H9 (cell line): Measurements from ENCODE around the gene NAA35. TPM values are rescaled to one million over a fixed set of nuclear protein-coding genes. Genes with fewer than 3 reads are reported as not detected.
A peak's percentile ranks its signal among the peaks of the same experiment; 100 is the strongest.

Experiments
- DNase-seq: peaks from one replicate; pipeline ENCODE4 v3.0.0-alpha.2; 2017
- H2AFZ ChIP-seq: one replicate; pipeline ENCODE4 v1.6.1; 2013; ENCODE audit warnings: mild to moderate bottlenecking, low read length, control low read depth, moderate library complexity
- H2AK5ac ChIP-seq: 2 replicates; pipeline ENCODE4 v1.6.1; 2013; ENCODE audit warnings: low read length, control low read depth, mixed read lengths; ENCODE audit not compliant: insufficient read length
- H2BK120ac ChIP-seq: one replicate; pipeline ENCODE4 v1.6.1; 2013; ENCODE audit warnings: low read depth, mild to moderate bottlenecking, low read length, control low read depth, inconsistent platforms; ENCODE audit not compliant: poor library complexity, severe bottlenecking
- H2BK12ac ChIP-seq: 2 replicates; pipeline ENCODE4 v1.6.1; 2013; ENCODE audit warnings: low read length, control low read depth, mixed read lengths, low read depth; ENCODE audit not compliant: insufficient read length
- H2BK15ac ChIP-seq: 2 replicates; pipeline ENCODE4 v1.6.1; 2013; ENCODE audit warnings: low read depth, low read length, control low read depth
- H2BK20ac ChIP-seq: one replicate; pipeline ENCODE4 v1.6.1; 2013; ENCODE audit warnings: low read depth, mild to moderate bottlenecking, low read length, control low read depth, inconsistent platforms; ENCODE audit not compliant: poor library complexity, severe bottlenecking
- H2BK5ac ChIP-seq: 2 replicates; pipeline ENCODE4 v1.6.1; 2013; ENCODE audit warnings: low read length, control low read depth, mixed read lengths; ENCODE audit not compliant: insufficient read length
- H3K14ac ChIP-seq: 2 replicates; pipeline ENCODE4 v1.6.1; 2013; ENCODE audit warnings: low read length, control low read depth; ENCODE audit not compliant: insufficient read depth
- H3K18ac ChIP-seq: 2 replicates; pipeline ENCODE4 v1.6.1; 2013; ENCODE audit warnings: low read depth, mild to moderate bottlenecking, mixed read lengths, low read length, control low read depth; ENCODE audit not compliant: insufficient read length
- H3K23ac ChIP-seq: 2 replicates; pipeline ENCODE4 v1.6.1; 2013; ENCODE audit warnings: low read length, control low read depth, mixed read lengths, low read depth; ENCODE audit not compliant: insufficient read length
- H3K23me2 ChIP-seq: 2 replicates; pipeline ENCODE4 v1.6.1; 2013; ENCODE audit warnings: low read depth, mild to moderate bottlenecking, mixed read lengths, low read length, control low read depth; ENCODE audit not compliant: insufficient read length, poor library complexity, severe bottlenecking
- H3K27ac ChIP-seq: 2 replicates; pipeline ENCODE4 v1.5.1; 2013; ENCODE audit warnings: low read length, control low read depth, mixed read lengths, low read depth; ENCODE audit not compliant: insufficient read length
- H3K27me3 ChIP-seq: 2 replicates; pipeline ENCODE4 v1.6.1; 2013; ENCODE audit warnings: low read length, control low read depth, inconsistent platforms; ENCODE audit not compliant: insufficient read depth
- H3K4ac ChIP-seq: 2 replicates; pipeline ENCODE4 v1.6.1; 2013; ENCODE audit warnings: low read depth, mild to moderate bottlenecking, control low read depth, inconsistent platforms, low read length, moderate library complexity
- H3K4me1 ChIP-seq: 2 replicates; pipeline ENCODE4 v1.6.1; 2013; ENCODE audit warnings: low read length, control low read depth, inconsistent platforms; ENCODE audit not compliant: insufficient read depth
- H3K4me2 ChIP-seq: 2 replicates; pipeline ENCODE4 v1.6.1; 2013; ENCODE audit warnings: low read length, control low read depth, mixed read lengths; ENCODE audit not compliant: insufficient read length, insufficient read depth
- H3K56ac ChIP-seq: 2 replicates; pipeline ENCODE4 v1.6.1; 2013; ENCODE audit warnings: low read depth, mild to moderate bottlenecking, mixed read lengths, low read length, control low read depth; ENCODE audit not compliant: insufficient read length
- H3K79me1 ChIP-seq: 2 replicates; pipeline ENCODE4 v1.6.1; 2013; ENCODE audit warnings: low read depth, mild to moderate bottlenecking, moderate library complexity, low read length, control low read depth, inconsistent platforms; ENCODE audit not compliant: insufficient read depth, poor library complexity, severe bottlenecking
- H3K79me2 ChIP-seq: 2 replicates; pipeline ENCODE4 v1.6.1; 2013; ENCODE audit warnings: low read length, control low read depth, inconsistent platforms; ENCODE audit not compliant: insufficient read depth
- H3K9ac ChIP-seq: 2 replicates; pipeline ENCODE4 v1.6.1; 2013; ENCODE audit warnings: low read length, control low read depth, mixed read lengths; ENCODE audit not compliant: insufficient read length; ENCODE audit errors: extremely low read depth
- H3K9me3 ChIP-seq: one replicate; pipeline ENCODE4 v1.6.1; 2013; ENCODE audit warnings: low read depth, low read length, inconsistent platforms; ENCODE audit not compliant: control insufficient read depth
- H3T11ph ChIP-seq: one replicate; pipeline ENCODE4 v1.6.1; 2013; ENCODE audit warnings: mild to moderate bottlenecking, low read length, control low read depth, inconsistent platforms
- H4K20me1 ChIP-seq: one replicate; pipeline ENCODE4 v1.6.1; 2013; ENCODE audit not compliant: control insufficient read depth, insufficient read length, insufficient read depth
- H4K5ac ChIP-seq: 2 replicates; pipeline ENCODE4 v1.6.1; 2013; ENCODE audit warnings: low read depth, mild to moderate bottlenecking, mixed read lengths, low read length, control low read depth; ENCODE audit not compliant: insufficient read length
- H4K8ac ChIP-seq: replicated peaks from 2 replicates; pipeline ENCODE4 v1.6.1; 2013; ENCODE audit warnings: low read length, control low read depth, mixed read lengths, low read depth; ENCODE audit not compliant: insufficient read length
- H4K91ac ChIP-seq: 2 replicates; pipeline ENCODE4 v1.6.1; 2013; ENCODE audit warnings: low read depth, mild to moderate bottlenecking, moderate library complexity, mixed read lengths, low read length, control low read depth; ENCODE audit not compliant: insufficient read length
- H3K27ac Mint-ChIP-seq, 3 experiments: 2 replicates in 2 of 3; 3 replicates in 1 of 3; pipeline ENCODE4 v1.8.0; 2020 to 2021; ENCODE audit warnings: mixed read lengths in 3 of 3, mild to moderate bottlenecking in 1 of 3, moderate library complexity in 1 of 3
- H3K27me3 Mint-ChIP-seq: 2 replicates; pipeline ENCODE4 v1.8.0; 2021; ENCODE audit warnings: low read depth, mild to moderate bottlenecking, moderate library complexity, mixed read lengths
- H3K36me3 Mint-ChIP-seq, 3 experiments: 2 replicates in 2 of 3; 3 replicates in 1 of 3; pipeline ENCODE4 v1.8.0; 2020 to 2021; ENCODE audit warnings: low read depth in 3 of 3, mixed read lengths in 3 of 3; ENCODE audit not compliant: insufficient read depth in 1 of 3
- H3K4me1 Mint-ChIP-seq, 2 experiments: 2 replicates each; pipeline ENCODE4 v1.8.0; 2020; ENCODE audit warnings: mixed read lengths in 2 of 2
- H3K4me3 Mint-ChIP-seq, 2 experiments: 2 replicates in 1 of 2; 3 replicates in 1 of 2; pipeline ENCODE4 v1.8.0; 2020 to 2021; ENCODE audit warnings: mild to moderate bottlenecking in 2 of 2, mixed read lengths in 2 of 2, moderate library complexity in 1 of 2
- H3K9me3 Mint-ChIP-seq, 2 experiments: 2 replicates in 1 of 2; 3 replicates in 1 of 2; pipeline ENCODE4 v1.8.0; 2020; ENCODE audit warnings: mild to moderate bottlenecking in 2 of 2, mixed read lengths in 2 of 2, moderate library complexity in 1 of 2
- CTCF ChIP-seq: fragments of 200-600 bp; sonication (generic); conservative IDR thresholded peaks from 3 replicates; pipeline ENCODE4 v1.8.0; 2021; ENCODE audit warnings: antibody characterized with exemption, mild to moderate bottlenecking
- WGBS: extraction: QIAGEN DNeasy Blood & Tissue Kit; methylation state at CpG from one replicate; pipeline ENCODE4 v1.1.7; 2013; ENCODE audit warnings: missing lambda C conversion rate, low lambda C conversion rate, mixed read lengths; ENCODE audit not compliant: insufficient read length; ENCODE audit errors: extremely low coverage; 5-methylcytosine and 5-hydroxymethylcytosine counted together
- total RNA-seq: library from RNA; stranded (reverse); gene quantifications from 2 replicates; pipeline ENCODE4 v1.2.1, GENCODE V29; 2021

Gene NAA35
- total RNA-seq, 1 experiment from 2014 or later = 38.6 TPM

- Histone ChIP-seq H3K9me3 (no peaks in the 10 kb centered on the region), H2BK15ac (no peak overlapping the region), H3K4me2 (peak overlapping the region; percentile 67), H2AFZ (no peak overlapping the region), H3K23ac (no peak overlapping the region), H3K79me2 (peaks cover 13% of the 10 kb centered on the region), H3K23me2 (no peaks in the 10 kb centered on the region), H4K91ac (no peak overlapping the region), H3K27me3 (no peaks in the 10 kb centered on the region), H2AK5ac (no peak overlapping the region), H3K18ac (no peak overlapping the region), H3K14ac (no peak overlapping the region), H4K20me1 (no peaks in the 10 kb centered on the region), H2BK20ac (no peak overlapping the region), H3T11ph (no peak overlapping the region), H3K79me1 (peaks cover 3% of the 10 kb centered on the region), H3K4me1 (no peaks in the 10 kb centered on the region), H3K56ac (no peak overlapping the region), H2BK12ac (no peak overlapping the region), H4K5ac (no peak overlapping the region), H2BK120ac (no peak overlapping the region), H3K27ac (no peak overlapping the region), H2BK5ac (no peak overlapping the region), H3K9ac (peak overlapping the region; percentile 82), H3K4ac (no peak overlapping the region), H4K8ac (no peak overlapping the region)
- Mint-ChIP-seq H3K36me3 (peaks cover 11 to 21% (median 12%) of the 10 kb centered on the region in 3 experiments; a peak in 6 of 7 replicates), H3K9me3 (no peaks in the 10 kb centered on the region), H3K4me1 (peaks cover 4 to 7% of the 10 kb centered on the region in 2 experiments), H3K4me3 (no peak overlapping the region; a peak in 2 of 5 replicates), H3K27ac (peak overlapping the region; percentile 12 to 90 (median 84); a peak in 4 of 7 replicates), H3K27me3 (no peaks in the 10 kb centered on the region)
- no peak for TF ChIP-seq CTCF
- DNase-seq = no peak
- no CpG with 5 or more reads among the region's 8 CpGs for WGBS
Measured at GRCh38 chr9:85941966-85942912, 1.3 kb downstream of the NAA35 start.
